Stimulated activated CD8-positive, alpha-beta memory T cell treated with anti-CD3 and anti-CD28 coated beads, Interleukin-4, amount 100 ng/mL, for 48 hours (primary cell): ENCODE data around the gene RBMS1.
"Not testable (repeated sequence)": the region's sequence is repeated elsewhere in the genome, so short reads cannot be mapped to it uniquely, and the experiment has no call there.

Experiments
- DNase-seq: peaks from one replicate; pipeline ENCODE4 v3.0.0-alpha.2; 2020

RBMS1 gene

GRCh38 chr2:160376576-160376975 is 117.0 kb downstream of the RBMS1 start:
- no peak for DNase-seq

GRCh38 chr2:160375802-160376469 is 117.7 kb downstream of the RBMS1 start:
- DNase-seq: no peak

- no peak for DNase-seq
These were observed 118.6 kb downstream of the RBMS1 start for GRCh38 chr2:160375037-160375436.

GRCh38 chr2:160373666-160374065 is 119.9 kb downstream of the RBMS1 start:
- DNase-seq: no peak

GRCh38 chr2:160373263-160373662 is 120.3 kb downstream of the RBMS1 start:
- DNase-seq: no peak

GRCh38 chr2:160372585-160372984 is 121.0 kb downstream of the RBMS1 start:
- no peak for DNase-seq

GRCh38 chr2:160372010-160372356 is 121.6 kb downstream of the RBMS1 start:
- DNase-seq: no peak

- no peak for DNase-seq
These were observed 122.2 kb downstream of the RBMS1 start for GRCh38 chr2:160371251-160372009.

GRCh38 chr2:160368988-160369930 is 124.3 kb downstream of the RBMS1 start:
- DNase-seq: no peak

GRCh38 chr2:160367887-160368286 is 125.7 kb downstream of the RBMS1 start:
- DNase-seq: no peak

- not testable (repeated sequence) for DNase-seq
These were observed 126.5 kb downstream of the RBMS1 start for GRCh38 chr2:160367139-160367538.

GRCh38 chr2:160366474-160366873 is 127.1 kb downstream of the RBMS1 start:
- no peak for DNase-seq

GRCh38 chr2:160365716-160366367 is 127.8 kb downstream of the RBMS1 start:
- DNase-seq: no peak

- no peak for DNase-seq
These were observed 129.2 kb downstream of the RBMS1 start for GRCh38 chr2:160364364-160364763.

- no peak for DNase-seq
These were observed 129.6 kb downstream of the RBMS1 start for GRCh38 chr2:160363961-160364360.

GRCh38 chr2:160363055-160363454 is 130.6 kb downstream of the RBMS1 start:
- DNase-seq: no peak

GRCh38 chr2:160362541-160362940 is 131.1 kb downstream of the RBMS1 start:
- DNase-seq: no peak

GRCh38 chr2:160362018-160362417 is 131.6 kb downstream of the RBMS1 start:
- no peak for DNase-seq

- no peak for DNase-seq
These were observed 133.4 kb downstream of the RBMS1 start for GRCh38 chr2:160360089-160360757.

GRCh38 chr2:160358046-160358445 is 135.6 kb downstream of the RBMS1 start:
- no peak for DNase-seq

- DNase-seq: no peak
These were observed 137.1 kb downstream of the RBMS1 start for GRCh38 chr2:160356485-160356884.

- DNase-seq: no peak
These were observed 138.5 kb downstream of the RBMS1 start for GRCh38 chr2:160355080-160355479.
